IMR-90 (cell line): ENCODE results near the gene CLEC10A. TPM values are rescaled to one million over a fixed set of nuclear protein-coding genes. Genes with fewer than 3 reads are reported as not detected.

ENCODE experiments used
- ATAC-seq: fragments of 200-7000 bp; cut with Tn5 transposase; 2 replicates; pipeline ENCODE4 v1.9.1; 2020; ENCODE audit warnings: low read depth, mild to moderate bottlenecking, moderate library complexity
- BruUV-seq: library from RNA; stranded (reverse); fragments of 400-500 nt; replicated peaks from 2 replicates; lab custom pipeline; 2021; lab: Mats Ljungman, UMichigan
- CTCF ChIA-PET: fragments of 300-600 bp; formaldehyde crosslinking; extraction: SDS; loops from one replicate; lab custom pipeline; 2021; ENCODE audit warnings: antibody characterized with exemption; lab: Yijun Ruan, JAX
- POLR2A ChIA-PET: fragments of 300-600 bp; sonication (Branson Sonifier 250); formaldehyde crosslinking; loops from one replicate; lab custom pipeline; 2022; ENCODE audit warnings: antibody characterized with exemption; ENCODE audit not compliant: unreplicated experiment; lab: Charles Lee
- DNase-seq: peaks from one replicate; pipeline ENCODE4 v3.0.0; 2013
- H2AFZ ChIP-seq: replicated peaks from 2 replicates; pipeline ENCODE3; 2013; ENCODE audit warnings: low read length, mild to moderate bottlenecking; ENCODE audit not compliant: poor library complexity
- H2AK5ac ChIP-seq: 2 replicates; pipeline ENCODE4 v1.6.1; 2013; ENCODE audit warnings: low read depth, low read length, inconsistent platforms
- H2AK9ac ChIP-seq: replicated peaks from 2 replicates; pipeline ENCODE3; 2013; ENCODE audit warnings: mild to moderate bottlenecking, low read depth, low read length, moderate library complexity; ENCODE audit not compliant: poor library complexity
- H2BK120ac ChIP-seq: 2 replicates; pipeline ENCODE4 v1.6.1; 2013; ENCODE audit warnings: low read depth, low read length, inconsistent platforms
- H2BK15ac ChIP-seq: 3 replicates; pipeline ENCODE4 v1.6.1; 2013; ENCODE audit warnings: low read depth, low read length, inconsistent platforms
- H2BK20ac ChIP-seq: 2 replicates; pipeline ENCODE4 v1.6.1; 2013; ENCODE audit warnings: low read depth, mild to moderate bottlenecking, inconsistent platforms, low read length, moderate library complexity
- H2BK5ac ChIP-seq: 2 replicates; pipeline ENCODE4 v1.6.1; 2013; ENCODE audit warnings: mild to moderate bottlenecking, low read depth, low read length, inconsistent platforms; ENCODE audit not compliant: poor library complexity, severe bottlenecking
- H3K14ac ChIP-seq: replicated peaks from 2 replicates; pipeline ENCODE4 v1.6.1; 2013; ENCODE audit warnings: low read depth, low read length, inconsistent platforms
- H3K18ac ChIP-seq: 2 replicates; pipeline ENCODE4 v1.6.1; 2013; ENCODE audit warnings: low read depth, low read length, control low read depth
- H3K23ac ChIP-seq: 2 replicates; pipeline ENCODE4 v1.6.1; 2013; ENCODE audit warnings: low read depth, low read length, inconsistent platforms
- H3K27ac ChIP-seq: 2 replicates; pipeline ENCODE4 v1.5.1; 2013; ENCODE audit warnings: mild to moderate bottlenecking, control low read depth, low read length; ENCODE audit not compliant: insufficient read depth
- H3K27me3 ChIP-seq: 2 replicates; pipeline ENCODE4 v1.6.1; 2013; ENCODE audit warnings: low read length; ENCODE audit not compliant: control insufficient read depth, insufficient read depth
- H3K36me3 ChIP-seq: 2 replicates; pipeline ENCODE4 v1.6.1; 2013; ENCODE audit warnings: low read length, mixed read lengths; ENCODE audit not compliant: control insufficient read depth, insufficient read depth
- H3K4ac ChIP-seq: 2 replicates; pipeline ENCODE4 v1.6.1; 2013; ENCODE audit warnings: low read depth, low read length, inconsistent platforms
- H3K4me1 ChIP-seq: 2 replicates; pipeline ENCODE4 v1.6.1; 2013; ENCODE audit warnings: low read length, mixed read lengths; ENCODE audit not compliant: control insufficient read depth, insufficient read depth
- H3K4me2 ChIP-seq: 2 replicates; pipeline ENCODE4 v1.6.1; 2013; ENCODE audit warnings: low read depth, mild to moderate bottlenecking, control low read depth, low read length, moderate library complexity
- H3K4me3 ChIP-seq: 2 replicates; pipeline ENCODE4 v1.5.1; 2013; ENCODE audit warnings: low read depth, mild to moderate bottlenecking, control low read depth, low read length, moderate library complexity; ENCODE audit not compliant: insufficient read depth
- H3K56ac ChIP-seq: 2 replicates; pipeline ENCODE4 v1.6.1; 2013; ENCODE audit warnings: low read length, inconsistent platforms; ENCODE audit not compliant: insufficient read depth; ENCODE audit errors: extremely low read depth
- H3K79me1 ChIP-seq, 2 experiments: 2 replicates each; pipeline ENCODE4 v1.6.1; 2013; ENCODE audit warnings: low read length in 2 of 2, inconsistent platforms in 1 of 2, low read depth in 1 of 2
- H3K9ac ChIP-seq: 2 replicates; pipeline ENCODE4 v1.6.1; 2013; ENCODE audit warnings: low read depth, low read length, control low read depth
- H3K9me1 ChIP-seq: 2 replicates; pipeline ENCODE4 v1.6.1; 2013; ENCODE audit warnings: low read length, inconsistent platforms; ENCODE audit not compliant: insufficient read depth
- H3K9me3 ChIP-seq: 2 replicates; pipeline ENCODE4 v1.6.1; 2013; ENCODE audit warnings: low read length; ENCODE audit not compliant: control insufficient read depth, insufficient read depth
- H4K20me1 ChIP-seq: 2 replicates; pipeline ENCODE4 v1.6.1; 2013; ENCODE audit warnings: low read length, inconsistent platforms; ENCODE audit not compliant: insufficient read depth
- H4K5ac ChIP-seq: 2 replicates; pipeline ENCODE4 v1.6.1; 2013; ENCODE audit warnings: mild to moderate bottlenecking, low read depth, low read length, control low read depth
- H4K8ac ChIP-seq, 2 experiments: 2 replicates each; pipeline ENCODE4 v1.6.1; 2013; ENCODE audit warnings: low read depth in 2 of 2, low read length in 2 of 2, control low read depth in 1 of 2, inconsistent platforms in 1 of 2
- H4K91ac ChIP-seq: 2 replicates; pipeline ENCODE4 v1.6.1; 2013; ENCODE audit warnings: low read depth, low read length, inconsistent platforms; ENCODE audit not compliant: insufficient read depth
- BHLHE40 ChIP-seq: fragments of 150-350 bp; IDR thresholded peaks from 2 replicates; pipeline ENCODE4 v1.6.1; 2016; ENCODE audit warnings: mild to moderate bottlenecking, low read depth, low read length
- CEBPB ChIP-seq: IDR thresholded peaks from 2 replicates; pipeline ENCODE4 v1.6.1; 2012; ENCODE audit warnings: low read depth, low read length, improper control_type of control experiment
- CHD1 ChIP-seq: IDR thresholded peaks from 2 replicates; pipeline ENCODE4 v1.6.1; 2012; ENCODE audit warnings: low read depth, low read length, improper control_type of control experiment
- FOS ChIP-seq: fragments of 150-350 bp; IDR thresholded peaks from 2 replicates; pipeline ENCODE4 v1.6.1; 2016; ENCODE audit warnings: low read depth, low read length
- MAFK ChIP-seq: IDR thresholded peaks from 2 replicates; pipeline ENCODE4 v1.6.1; 2012; ENCODE audit warnings: low read depth, low read length, improper control_type of control experiment
- MXI1 ChIP-seq: IDR thresholded peaks from 2 replicates; pipeline ENCODE4 v1.6.1; 2012; ENCODE audit warnings: low read depth, mild to moderate bottlenecking, low read length, moderate library complexity, borderline replicate concordance
- NFE2L2 ChIP-seq: fragments of 150-350 bp; IDR thresholded peaks from 2 replicates; pipeline ENCODE4 v1.6.1; 2016; ENCODE audit warnings: low read depth, mild to moderate bottlenecking, low read length
- RAD21 ChIP-seq: IDR thresholded peaks from 2 replicates; pipeline ENCODE4 v1.6.1; 2012; ENCODE audit warnings: low read length, improper control_type of control experiment
- WGBS, 2 experiments: methylation state at CpG; one replicate each; pipeline versions ENCODE4 v1.1.5 to v1.1.7; 2013; ENCODE audit warnings: missing lambda C conversion rate in 2 of 2; ENCODE audit not compliant: insufficient read length in 1 of 2; ENCODE audit errors: extremely low coverage in 2 of 2; 5-methylcytosine and 5-hydroxymethylcytosine counted together
- dilution Hi-C: fragments of 300-500 bp; cut with HindIII; formaldehyde crosslinking; loops from one replicate; pipeline ENCODE4 v1.14.3; 2018; ENCODE audit warnings: low sequenced_read_pairs; ENCODE audit not compliant: unreplicated experiment
- in situ Hi-C: fragments of 300-500 bp; cut with MboI; formaldehyde crosslinking; loops from 3 replicates; pipeline ENCODE4 v1.14.3; 2019; ENCODE audit warnings: low sequenced_read_pairs, inconsistent platforms, mixed read lengths
- intact Hi-C: fragments of 100-400 bp; cut with micrococcal nuclease; formaldehyde crosslinking; loops from 2 replicates; pipeline ENCODE4 v1.10.0; 2022
- polyA plus RNA-seq, 3 experiments: library from polyadenylated mRNA; depleted of rRNA; stranded (reverse); fragments of >200 nt; gene quantifications; 2 replicates each; pipeline ENCODE4 v1.2.3, GENCODE V29; 2012; ENCODE audit warnings: low replicate concordance in 1 of 3
- total RNA-seq: library from RNA; depleted of rRNA; stranded (reverse); fragments of >200 nt; gene quantifications from 2 replicates; pipeline ENCODE4 v1.2.3, GENCODE V29; 2012
- TF ChIP-seq, protein P1 (sequence below): fragments of 150-350 bp; IDR thresholded peaks from 2 replicates; pipeline ENCODE4 v1.6.1; 2017; ENCODE audit warnings: mild to moderate bottlenecking, antibody characterized with exemption, low read length, low read depth

CLEC10A gene
- total and polyA plus RNA-seq, 2 of the 4 experiments (the other 2 are of a cell fraction), result not detected

DNA sequence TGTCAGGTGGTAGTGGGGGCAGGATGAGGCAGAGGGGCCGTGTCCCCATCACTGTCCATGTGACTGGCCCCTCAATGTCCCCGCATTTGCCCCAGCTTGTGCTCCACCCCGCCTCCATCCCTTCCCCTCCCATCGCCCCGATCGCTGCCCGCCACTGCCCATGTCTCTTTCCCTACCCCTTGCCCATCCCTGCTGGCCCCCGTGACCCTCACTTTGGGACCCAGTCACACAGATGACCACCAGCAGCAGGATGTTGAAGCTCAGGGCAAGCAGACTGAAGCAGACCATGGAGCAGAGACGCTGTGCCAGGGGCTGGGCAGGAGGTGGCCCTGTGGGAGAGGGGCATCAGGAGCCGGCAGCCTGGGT is 28.5 kb upstream of the CLEC10A start:
- dilution Hi-C loops (no loop called here), in situ Hi-C loops (no loop called here), intact Hi-C loops (no loop called here)
- no peak overlapping the region for H3K9ac ChIP-seq
- no peak overlapping the region for H4K8ac ChIP-seq
- H3K9me1 ChIP-seq, result no peaks in the 10 kb centered on the region
- no peak overlapping the region for H4K91ac ChIP-seq
- no peak overlapping the region for H3K14ac ChIP-seq
- H3K4ac ChIP-seq, result no peak overlapping the region
- H2AFZ ChIP-seq, result no peak overlapping the region
- no peak overlapping the region for H3K18ac ChIP-seq
- no peak overlapping the region for H3K4me2 ChIP-seq
- H3K27me3 ChIP-seq, result peaks cover 12% of the 10 kb centered on the region
- H4K20me1 ChIP-seq, result no peaks in the 10 kb centered on the region
- H2BK20ac ChIP-seq, result no peak overlapping the region
- H3K4me3 ChIP-seq, result no peak overlapping the region
- H3K23ac ChIP-seq, result no peak overlapping the region
- H2BK15ac ChIP-seq, result no peak overlapping the region
- H3K79me1 ChIP-seq, result no peaks in the 10 kb centered on the region
- POLR2A ChIA-PET, result no interaction called here
- no peak overlapping the region for H2AK9ac ChIP-seq
- no peak overlapping the region for H2AK5ac ChIP-seq
- WGBS, 2 experiments, result 40% methylated on average over 1 of the region's 10 CpGs; no CpG with 5 or more reads in 1 of the 2 experiments
- no peak overlapping the region for H2BK120ac ChIP-seq
- H3K27ac ChIP-seq, result no peak overlapping the region
- DNase-seq, result no peak
- no peak for ATAC-seq
- H3K56ac ChIP-seq, result no peak overlapping the region
- CTCF ChIA-PET, result no interaction called here
- H3K4me1 ChIP-seq, result no peaks in the 10 kb centered on the region
- no peak overlapping the region for H4K5ac ChIP-seq
- BruUV-seq, result no TSS peak
- TF ChIP-seq CHD1, result no peak
- TF ChIP-seq MXI1, result no peak
- TF ChIP-seq MAFK, result no peak
- TF ChIP-seq, protein P1, sequence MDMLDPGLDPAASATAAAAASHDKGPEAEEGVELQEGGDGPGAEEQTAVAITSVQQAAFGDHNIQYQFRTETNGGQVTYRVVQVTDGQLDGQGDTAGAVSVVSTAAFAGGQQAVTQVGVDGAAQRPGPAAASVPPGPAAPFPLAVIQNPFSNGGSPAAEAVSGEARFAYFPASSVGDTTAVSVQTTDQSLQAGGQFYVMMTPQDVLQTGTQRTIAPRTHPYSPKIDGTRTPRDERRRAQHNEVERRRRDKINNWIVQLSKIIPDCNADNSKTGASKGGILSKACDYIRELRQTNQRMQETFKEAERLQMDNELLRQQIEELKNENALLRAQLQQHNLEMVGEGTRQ, result no peak
- no peak for TF ChIP-seq NFE2L2
- no peak for TF ChIP-seq RAD21
- TF ChIP-seq BHLHE40, result no peak
- no peak for TF ChIP-seq FOS
- TF ChIP-seq CEBPB, result no peak
- H3K9me3 ChIP-seq, result no peaks in the 10 kb centered on the region
- no peaks in the 10 kb centered on the region for H3K36me3 ChIP-seq
- no peak overlapping the region for H2BK5ac ChIP-seq
